Panc1 (cell line): ENCODE data around the gene MTMR11. TPM values are rescaled to one million over a fixed set of nuclear protein-coding genes. Genes with fewer than 3 reads are reported as not detected.

Experiments used
- ATAC-seq: fragments of 200-7000 bp; cut with Tn5 transposase; 2 replicates; pipeline ENCODE4 v1.9.1; 2020; ENCODE audit warnings: mild to moderate bottlenecking, moderate library complexity
- BruUV-seq: library from RNA; stranded (reverse); fragments of 400-500 nt; replicated peaks from 2 replicates; lab custom pipeline; 2021; lab: Mats Ljungman, UMichigan
- CTCF ChIA-PET: fragments of 300-600 bp; sonication (Branson Sonifier 250); formaldehyde crosslinking; loops from one replicate; lab custom pipeline; 2022; ENCODE audit warnings: antibody characterized with exemption; lab: Charles Lee
- POLR2A ChIA-PET: fragments of 300-600 bp; sonication (Branson Sonifier 250); formaldehyde crosslinking; loops from one replicate; lab custom pipeline; 2022; ENCODE audit warnings: antibody characterized with exemption; lab: Charles Lee
- DNase-seq: peaks from one replicate; pipeline ENCODE4 v3.0.0-alpha.2; 2010; ENCODE audit warnings: low read depth, low spot score
- H3K27ac ChIP-seq: 2 replicates; pipeline ENCODE4 v1.5.1; 2011; ENCODE audit warnings: mild to moderate bottlenecking, low read length, inconsistent platforms
- H3K27me3 ChIP-seq: fragments of 200-500 bp; sonication (Bioruptor generic); 2 replicates; pipeline ENCODE4 v1.6.0; 2014; ENCODE audit warnings: low read length, inconsistent platforms; ENCODE audit not compliant: control insufficient read depth, insufficient read depth
- H3K36me3 ChIP-seq: fragments of 200-500 bp; sonication (Bioruptor generic); 2 replicates; pipeline ENCODE4 v1.5.1; 2014; ENCODE audit warnings: inconsistent platforms, mild to moderate bottlenecking, low read length, moderate library complexity; ENCODE audit not compliant: control insufficient read depth, insufficient read depth
- H3K4me1 ChIP-seq: 2 replicates; pipeline ENCODE4 v1.5.1; 2011; ENCODE audit warnings: inconsistent platforms, mild to moderate bottlenecking, low read length, moderate library complexity; ENCODE audit not compliant: control insufficient read depth, insufficient read depth
- H3K4me3 ChIP-seq, 2 experiments: 2 replicates each; pipeline ENCODE4 v1.5.1; 2011 to 2012; ENCODE audit warnings: low read depth in 2 of 2, low read length in 2 of 2, mild to moderate bottlenecking in 2 of 2, inconsistent platforms in 1 of 2, moderate library complexity in 1 of 2
- H3K9me3 ChIP-seq: fragments of 200-500 bp; sonication (Bioruptor generic); 2 replicates; pipeline ENCODE4 v1.5.1; 2014; ENCODE audit warnings: low read depth, mild to moderate bottlenecking, inconsistent platforms, low read length, moderate library complexity; ENCODE audit not compliant: control insufficient read depth, insufficient read depth
- CTCF ChIP-seq: fragments of 450-650 bp; IDR thresholded peaks from 2 replicates; pipeline ENCODE4 v1.5.1; 2017; ENCODE audit warnings: mild to moderate bottlenecking
- POLR2AphosphoS5 ChIP-seq: IDR thresholded peaks from 2 replicates; pipeline ENCODE4 v1.6.1; 2012; ENCODE audit warnings: mild to moderate bottlenecking, low read depth, low read length, moderate library complexity
- REST ChIP-seq, 2 experiments: IDR thresholded peaks; 2 replicates each; pipeline ENCODE4 v1.6.1; 2011 to 2012; ENCODE audit warnings: low read depth in 2 of 2, control low read depth in 1 of 2, low read length in 1 of 2, mild to moderate bottlenecking in 1 of 2, moderate library complexity in 1 of 2; ENCODE audit not compliant: insufficient read depth in 1 of 2
- SIN3A ChIP-seq: IDR thresholded peaks from 2 replicates; pipeline ENCODE4 v1.6.1; 2012; ENCODE audit warnings: low read depth, mild to moderate bottlenecking, low read length, moderate library complexity, borderline replicate concordance; ENCODE audit not compliant: insufficient read depth
- TCF7L2 ChIP-seq: IDR thresholded peaks from 2 replicates; pipeline ENCODE4 v1.6.1; 2011; ENCODE audit warnings: mild to moderate bottlenecking, low read depth, low read length, inconsistent platforms
- in situ Hi-C: cut with HindIII; loops from 2 replicates; pipeline ENCODE4 v1.10.0; 2016; ENCODE audit warnings: low sequenced_read_pairs, low pct_unique_long_range_greater_than_20kb
- intact Hi-C: fragments of 100-400 bp; cut with micrococcal nuclease; formaldehyde crosslinking; loops from one replicate; pipeline ENCODE4 v1.10.0; 2022; ENCODE audit not compliant: unreplicated experiment
- total RNA-seq: library from RNA; stranded (reverse); gene quantifications from one replicate; pipeline ENCODE4 v1.2.1, GENCODE V29; 2021; ENCODE audit not compliant: unreplicated experiment

MTMR11 gene
- total RNA-seq, 1 experiment from 2014 or later, result 12.0 TPM

- Histone ChIP-seq H3K27ac (no peak overlapping the region), H3K9me3 (no peaks in the 10 kb centered on the region), H3K4me3 (no peak overlapping the region), H3K4me1 (peaks cover 11% of the 10 kb centered on the region; the same call in 1 of the 2 replicates), H3K27me3 (no peaks in the 10 kb centered on the region), H3K36me3 (no peaks in the 10 kb centered on the region)
- ChIA-PET POLR2A (no interaction called here), CTCF (no interaction called here)
- TF ChIP-seq POLR2AphosphoS5 (no peak), REST (IDR thresholded peaks at IDR 0.05; ENCODE audit: insufficient read depth in 1 of 2, low read depth in 2 of 2, low read length in 1 of 2) (no peak), SIN3A (no peak)
- ATAC-seq (no peak), DNase-seq (no peak)
- intact Hi-C loops, result no loop called here
- no TSS peak for BruUV-seq
- in situ Hi-C loops, result no loop called here
Observed at GRCh38 chr1:149881876-149882275, 54.8 kb downstream of the MTMR11 start.

GRCh38 chr1:149879556-149879955, 57.1 kb downstream of the MTMR11 start:
- CTCF ChIA-PET, result no interaction called here

More at GRCh38 chr1:149879556-149879955, 57.1 kb downstream of the MTMR11 start:
- H3K36me3 ChIP-seq, result no peaks in the 10 kb centered on the region
- H3K9me3 ChIP-seq, result no peaks in the 10 kb centered on the region
- BruUV-seq, result no TSS peak
- H3K4me3 ChIP-seq, result no peak overlapping the region
- ATAC-seq (no peak), DNase-seq (no peak)
- H3K27ac ChIP-seq, result no peak overlapping the region; the same call in 1 of the 2 replicates
- TF ChIP-seq SIN3A, result no peak
- TF ChIP-seq TCF7L2, result no peak
- no peak for TF ChIP-seq CTCF
- TF ChIP-seq REST (IDR thresholded peaks at IDR 0.05; ENCODE audit: insufficient read depth in 1 of 2, low read depth in 2 of 2, low read length in 1 of 2), result no peak
- TF ChIP-seq POLR2AphosphoS5, result no peak
- H3K27me3 ChIP-seq, result no peaks in the 10 kb centered on the region
- in situ Hi-C loops (no loop called here), intact Hi-C loops (no loop called here)
- POLR2A ChIA-PET, result no interaction called here
- H3K4me1 ChIP-seq, result peaks cover 10% of the 10 kb centered on the region; the same call in 1 of the 2 replicates

Other genes starting within 250 kb of the MTMR11 start
- not detected for gene FCGR1A, start 154.2 kb downstream of the MTMR11 start, total RNA-seq
- gene BOLA1, start 37.3 kb downstream of the MTMR11 start, total RNA-seq, result 14.6 TPM
- 2.9 TPM for gene SV2A, start 19.0 kb downstream of the MTMR11 start, total RNA-seq
- 120 TPM for gene SF3B4, start 9.1 kb downstream of the MTMR11 start, total RNA-seq
- gene OTUD7B, start 73.8 kb upstream of the MTMR11 start, total RNA-seq, result 24.1 TPM
- 24.9 TPM for gene VPS45, start 130.9 kb upstream of the MTMR11 start, total RNA-seq
- 9.1 TPM for gene PLEKHO1, start 213.0 kb upstream of the MTMR11 start, total RNA-seq